MG63 (cell line): Measurements from ENCODE around the gene RNASET2. TPM values are rescaled to one million over a fixed set of nuclear protein-coding genes. Genes with fewer than 3 reads are reported as not detected.

Experiments
- DNase-seq: peaks from one replicate; pipeline ENCODE4 v3.0.0-alpha.2; 2020
- H3K27me3 ChIP-seq: fragments of 250-450 bp; sonication (Bioruptor Pico); 2 replicates; pipeline ENCODE4 v1.5.1; 2020; ENCODE audit warnings: mild to moderate bottlenecking, moderate library complexity
- H3K36me3 ChIP-seq: fragments of 250-450 bp; sonication (Bioruptor Pico); 2 replicates; pipeline ENCODE4 v1.5.1; 2020; ENCODE audit warnings: mild to moderate bottlenecking, moderate library complexity
- H3K4me3 ChIP-seq: fragments of 250-450 bp; sonication (Bioruptor Pico); 2 replicates; pipeline ENCODE4 v1.5.1; 2020; ENCODE audit warnings: mild to moderate bottlenecking, moderate library complexity
- H3K9me3 ChIP-seq: fragments of 250-450 bp; sonication (Bioruptor Pico); 2 replicates; pipeline ENCODE4 v1.5.1; 2020; ENCODE audit warnings: mild to moderate bottlenecking, moderate library complexity
- total RNA-seq: library from RNA; depleted of rRNA; stranded (reverse); fragments of >200 nt; shearing (Covaris generic); gene quantifications from 2 replicates; pipeline ENCODE4 v1.2.3, GENCODE V29; 2014; ENCODE audit warnings: low replicate concordance; rRNA removed

The RNASET2 gene
- total RNA-seq = 31.6 and 32.1 TPM in 2 replicates

GRCh38 chr6:166956444-166957086 lies at the start of gene RNASET2:
Gene RNASET2 (minus strand): TSS chr6:166956550. CDS start chr6:166956182, 368 bp downstream.
- Histone ChIP-seq H3K9me3 (no peaks in the 10 kb centered on the region), H3K4me3 (peak within 1 kb of the TSS; percentile 80), H3K36me3 (no peaks in the 10 kb centered on the region), H3K27me3 (no peaks in the 10 kb centered on the region)
- DNase-seq = peak; percentile 92

GRCh38 chr6:167005350-167006159 lies 49.2 kb upstream of the RNASET2 start:
- Histone ChIP-seq H3K27me3 (no peaks in the 10 kb centered on the region), H3K4me3 (no peak overlapping the region), H3K36me3 (peaks cover 64% of the 10 kb centered on the region), H3K9me3 (no peaks in the 10 kb centered on the region)
- no peak for DNase-seq

GRCh38 chr6:167000759-167001158 lies 44.4 kb upstream of the RNASET2 start:
- Histone ChIP-seq H3K36me3 (peaks cover 50% of the 10 kb centered on the region), H3K9me3 (no peaks in the 10 kb centered on the region), H3K27me3 (no peaks in the 10 kb centered on the region), H3K4me3 (peak overlapping the region; percentile 93)
- DNase-seq = no peak

GRCh38 chr6:166999884-167000253 lies 43.5 kb upstream of the RNASET2 start:
- Histone ChIP-seq H3K36me3 (peaks cover 41% of the 10 kb centered on the region), H3K9me3 (no peaks in the 10 kb centered on the region), H3K27me3 (no peaks in the 10 kb centered on the region), H3K4me3 (peak overlapping the region; percentile 93)
- no peak for DNase-seq

GRCh38 chr6:166999145-166999883 lies 43.0 kb upstream of the RNASET2 start, which contains the start of gene CEP43:
Gene CEP43 (plus strand): TSS chr6:166999397. CDS start chr6:166999413, 16 bp downstream.
- DNase-seq = peak; percentile 23
- peak within 1 kb of the TSS; percentile 93 for H3K4me3 ChIP-seq
- H3K36me3 ChIP-seq = peaks cover 36% of the 10 kb centered on the region
- no peaks in the 10 kb centered on the region for H3K9me3 ChIP-seq
- H3K27me3 ChIP-seq = no peaks in the 10 kb centered on the region

GRCh38 chr6:166998256-166999144 lies 42.1 kb upstream of the RNASET2 start:
- peak; percentile 92 for DNase-seq
- Histone ChIP-seq H3K36me3 (peaks cover 29% of the 10 kb centered on the region), H3K4me3 (peak overlapping the region; percentile 93), H3K9me3 (no peaks in the 10 kb centered on the region), H3K27me3 (no peaks in the 10 kb centered on the region)

- H3K9me3 ChIP-seq = no peaks in the 10 kb centered on the region
- peak overlapping the region; percentile 93 for H3K4me3 ChIP-seq
- no peaks in the 10 kb centered on the region for H3K27me3 ChIP-seq
- H3K36me3 ChIP-seq = peaks cover 32% of the 10 kb centered on the region
- DNase-seq = peak; percentile 74
Observed at GRCh38 chr6:166997768-166998255, 41.5 kb upstream of the RNASET2 start.

- DNase-seq = no peak
- no peak overlapping the region for H3K4me3 ChIP-seq
- H3K27me3 ChIP-seq = no peaks in the 10 kb centered on the region
- H3K9me3 ChIP-seq = no peaks in the 10 kb centered on the region
- H3K36me3 ChIP-seq = peaks cover 33% of the 10 kb centered on the region
Observed at GRCh38 chr6:166997348-166997747, 41.0 kb upstream of the RNASET2 start.

- no peak overlapping the region for H3K4me3 ChIP-seq
- no peak for DNase-seq
- no peaks in the 10 kb centered on the region for H3K27me3 ChIP-seq
- H3K9me3 ChIP-seq = no peaks in the 10 kb centered on the region
- H3K36me3 ChIP-seq = peaks cover 27% of the 10 kb centered on the region
Observed at GRCh38 chr6:166996406-166996805, 40.1 kb upstream of the RNASET2 start.

GRCh38 chr6:166989427-166990032 lies 33.2 kb upstream of the RNASET2 start:
- no peak overlapping the region for H3K4me3 ChIP-seq
- no peaks in the 10 kb centered on the region for H3K27me3 ChIP-seq
- peaks cover 20% of the 10 kb centered on the region for H3K36me3 ChIP-seq
- H3K9me3 ChIP-seq = no peaks in the 10 kb centered on the region
- DNase-seq = no peak

- H3K27me3 ChIP-seq = no peaks in the 10 kb centered on the region
- no peak overlapping the region for H3K4me3 ChIP-seq
- H3K36me3 ChIP-seq = peaks cover 20% of the 10 kb centered on the region
- H3K9me3 ChIP-seq = no peaks in the 10 kb centered on the region
- no peak for DNase-seq
Observed at GRCh38 chr6:166988674-166989201, 32.4 kb upstream of the RNASET2 start.

- Histone ChIP-seq H3K27me3 (no peaks in the 10 kb centered on the region), H3K36me3 (peaks cover 16% of the 10 kb centered on the region)
- DNase-seq = no peak
Observed at GRCh38 chr6:166987930-166988329, 31.6 kb upstream of the RNASET2 start.

GRCh38 chr6:166987448-166987847 lies 31.1 kb upstream of the RNASET2 start:
- H3K9me3 ChIP-seq = no peaks in the 10 kb centered on the region
- H3K27me3 ChIP-seq = no peaks in the 10 kb centered on the region
- H3K4me3 ChIP-seq = no peak overlapping the region
- DNase-seq = no peak
- peaks cover 14% of the 10 kb centered on the region for H3K36me3 ChIP-seq

More at GRCh38 chr6:166987930-166988329, 31.6 kb upstream of the RNASET2 start:
- H3K4me3 ChIP-seq = no peak overlapping the region
- H3K9me3 ChIP-seq = no peaks in the 10 kb centered on the region

- no peak overlapping the region for H3K4me3 ChIP-seq
- DNase-seq = no peak
Observed at GRCh38 chr6:166980738-166981137, 24.4 kb upstream of the RNASET2 start.

More at GRCh38 chr6:166980738-166981137, 24.4 kb upstream of the RNASET2 start:
- Histone ChIP-seq H3K27me3 (no peaks in the 10 kb centered on the region), H3K9me3 (no peaks in the 10 kb centered on the region), H3K36me3 (peaks cover 16% of the 10 kb centered on the region)
